Activated T-helper 2 cell treated with anti-CD3 and anti-CD28 coated beads, Interferon-gamma antibody, Interleukin-2, Interleukin-4, amounts not matched to agents 10 μg/mL and 5 μg/mL and 100 μg/mL, durations not matched to agents 14 hours and 24 hours and 36 hours (primary cell): Measurements from ENCODE around the gene ZCCHC12. TPM values are rescaled to one million over a fixed set of nuclear protein-coding genes. Genes with fewer than 3 reads are reported as not detected.

Source experiments
- DNase-seq: peaks from one replicate; pipeline ENCODE4 v3.0.0; 2021; ENCODE audit warnings: low spot score
- H3K27ac Mint-ChIP-seq: one replicate; pipeline ENCODE4 v1.8.0; 2021; ENCODE audit warnings: mixed read lengths
- H3K27me3 Mint-ChIP-seq: one replicate; pipeline ENCODE4 v1.8.0; 2021; ENCODE audit warnings: low read depth, mixed read lengths
- H3K36me3 Mint-ChIP-seq: one replicate; pipeline ENCODE4 v1.8.0; 2021; ENCODE audit warnings: low read depth, mixed read lengths
- H3K4me1 Mint-ChIP-seq: one replicate; pipeline ENCODE4 v1.8.0; 2021; ENCODE audit warnings: low read depth, mixed read lengths
- H3K4me3 Mint-ChIP-seq: one replicate; pipeline ENCODE4 v1.8.0; 2021; ENCODE audit warnings: low read depth, mild to moderate bottlenecking, moderate library complexity, mixed read lengths
- H3K9me3 Mint-ChIP-seq: one replicate; pipeline ENCODE4 v1.8.0; 2021; ENCODE audit warnings: mixed read lengths
- intact Hi-C: fragments of 100-400 bp; cut with micrococcal nuclease; formaldehyde crosslinking; loops from one replicate; pipeline ENCODE4 v1.15.1; 2023
- total RNA-seq: library from RNA; stranded (reverse); gene quantifications from 2 replicates; pipeline ENCODE4 v1.2.3, GENCODE V29; 2022

Gene ZCCHC12
- total RNA-seq, 1 donor from 2014 or later: not detected

DNA sequence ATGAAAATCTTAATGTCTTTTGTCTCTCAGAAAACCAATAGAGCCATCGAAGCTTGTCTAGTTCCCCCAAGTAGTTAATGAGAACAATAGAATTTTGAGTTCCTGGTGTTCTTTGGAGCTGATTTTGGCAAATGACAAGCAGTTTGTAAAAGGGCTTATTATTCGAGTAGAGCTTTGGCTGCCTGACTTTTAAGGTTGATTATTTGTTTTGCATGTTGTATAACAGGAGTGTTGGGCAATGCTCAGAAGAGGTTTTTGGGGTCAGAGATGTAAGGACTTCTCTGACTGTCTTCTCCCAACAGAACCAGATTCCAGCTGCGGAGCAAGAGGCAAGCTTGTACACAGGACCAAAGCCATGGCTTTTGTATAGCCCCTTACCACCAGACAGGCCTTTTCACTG, 30.0 kb downstream of the ZCCHC12 start:
- Mint-ChIP-seq H3K4me1 (no peaks in the 10 kb centered on the region), H3K4me3 (no peak overlapping the region), H3K36me3 (no peaks in the 10 kb centered on the region), H3K27ac (no peak overlapping the region), H3K9me3 (no peaks in the 10 kb centered on the region), H3K27me3 (peaks cover 7% of the 10 kb centered on the region)
- DNase-seq: no peak
- intact Hi-C loops: no loop called here

DNA sequence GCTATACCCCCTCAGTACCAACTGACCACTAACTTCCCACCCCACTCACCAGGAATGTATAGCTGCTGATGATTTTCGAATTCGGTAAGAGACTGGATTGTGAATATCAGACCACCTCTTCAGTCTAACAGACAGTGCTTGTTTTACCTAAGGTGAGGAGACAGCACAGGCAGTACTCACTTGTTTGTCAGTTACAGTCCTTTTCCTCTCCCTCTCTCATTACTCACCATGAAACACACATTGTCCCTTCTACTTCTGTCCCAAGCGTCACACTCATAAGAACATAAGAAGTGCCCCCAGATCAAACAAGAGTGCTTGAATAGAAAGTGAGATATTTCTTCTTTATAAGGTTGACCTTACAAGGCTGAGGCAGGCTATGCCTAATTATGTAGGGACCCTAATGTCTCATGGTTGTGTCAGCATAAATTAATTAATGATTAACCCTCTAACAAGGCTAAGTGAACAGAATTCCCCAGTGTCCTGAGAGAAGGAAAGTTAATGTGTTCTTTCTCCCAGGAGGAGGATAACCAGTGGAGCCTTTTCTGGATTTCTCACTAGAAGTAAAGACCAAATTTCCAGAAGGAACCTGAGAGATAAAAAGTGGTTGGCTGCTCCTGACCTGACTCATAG, 32.2 kb downstream of the ZCCHC12 start:
- DNase-seq: no peak
- no peaks in the 10 kb centered on the region for H3K4me1 Mint-ChIP-seq
- H3K36me3 Mint-ChIP-seq: no peaks in the 10 kb centered on the region
- intact Hi-C loops: no loop called here
- H3K9me3 Mint-ChIP-seq: no peaks in the 10 kb centered on the region
- no peak overlapping the region for H3K4me3 Mint-ChIP-seq
- peaks cover 2% of the 10 kb centered on the region for H3K27me3 Mint-ChIP-seq
- H3K27ac Mint-ChIP-seq: no peak overlapping the region

DNA sequence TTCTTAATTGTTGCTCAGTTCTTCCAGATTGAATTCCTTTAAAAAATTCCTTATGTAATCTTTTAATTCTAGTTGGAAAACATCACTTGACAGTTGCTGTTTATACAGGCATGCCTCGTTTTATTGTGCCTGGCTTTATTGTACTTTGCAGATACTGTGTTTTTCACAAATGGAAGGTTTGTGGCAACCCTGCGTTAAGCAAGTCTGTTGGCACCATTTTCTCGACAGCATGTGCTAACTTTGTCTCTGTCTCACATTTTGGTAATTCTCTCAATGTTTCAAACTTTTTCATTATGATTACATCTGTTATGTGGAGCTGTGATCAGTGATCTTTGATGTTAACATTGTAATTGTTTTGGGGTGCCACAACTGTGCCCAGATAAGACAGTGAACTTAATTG, 33.4 kb downstream of the ZCCHC12 start:
- Mint-ChIP-seq H3K36me3 (no peaks in the 10 kb centered on the region), H3K4me3 (no peak overlapping the region), H3K27me3 (peaks cover 2% of the 10 kb centered on the region), H3K27ac (no peak overlapping the region), H3K9me3 (no peaks in the 10 kb centered on the region), H3K4me1 (no peaks in the 10 kb centered on the region)
- DNase-seq: no peak
- intact Hi-C loops: no loop called here

DNA sequence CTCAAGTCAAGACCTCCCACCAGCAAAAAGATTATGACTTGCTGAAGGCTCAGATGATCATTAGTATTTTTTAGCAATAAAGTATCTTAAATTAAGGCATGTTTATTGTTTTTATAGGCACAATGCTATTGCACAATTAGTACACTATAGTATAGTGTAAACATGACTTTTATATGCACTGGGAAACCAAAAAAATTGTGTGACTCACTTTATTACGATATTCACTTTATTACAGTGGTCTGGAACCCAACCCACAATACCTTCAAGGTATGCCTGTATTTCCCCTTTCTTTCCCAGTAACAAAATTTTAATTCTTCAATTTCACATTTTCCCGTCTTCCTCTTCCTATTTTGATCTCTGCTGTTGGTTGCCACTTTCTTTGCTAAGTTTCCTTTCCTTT, 37.7 kb downstream of the ZCCHC12 start:
- Mint-ChIP-seq H3K36me3 (no peaks in the 10 kb centered on the region), H3K9me3 (no peaks in the 10 kb centered on the region), H3K4me3 (no peak overlapping the region), H3K27ac (no peak overlapping the region), H3K27me3 (no peaks in the 10 kb centered on the region), H3K4me1 (no peaks in the 10 kb centered on the region)
- intact Hi-C loops: no loop called here
- DNase-seq: no peak

DNA sequence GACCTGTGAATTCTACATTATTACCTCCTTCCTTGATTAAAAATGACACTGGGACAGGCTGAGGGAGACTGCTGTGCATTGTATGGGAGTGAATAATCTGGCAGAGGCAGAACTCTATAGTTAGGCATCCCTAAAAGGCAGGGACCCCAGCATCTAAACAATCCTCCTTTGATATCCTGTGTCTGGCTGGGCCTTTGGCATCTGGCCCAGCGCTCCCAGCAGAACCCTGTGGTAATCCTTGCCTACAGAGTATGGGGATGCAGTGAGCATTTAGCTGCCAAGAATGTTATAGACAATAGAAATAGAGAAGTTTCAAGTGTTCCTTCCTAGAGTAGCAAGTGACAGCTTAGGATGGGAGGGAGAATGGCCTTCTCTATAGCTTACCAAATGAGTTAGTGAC, 38.5 kb downstream of the ZCCHC12 start:
- intact Hi-C loops: no loop called here
- Mint-ChIP-seq H3K4me3 (no peak overlapping the region), H3K36me3 (no peaks in the 10 kb centered on the region), H3K9me3 (no peaks in the 10 kb centered on the region), H3K27ac (no peak overlapping the region), H3K4me1 (no peaks in the 10 kb centered on the region), H3K27me3 (no peaks in the 10 kb centered on the region)
- no peak for DNase-seq

DNA sequence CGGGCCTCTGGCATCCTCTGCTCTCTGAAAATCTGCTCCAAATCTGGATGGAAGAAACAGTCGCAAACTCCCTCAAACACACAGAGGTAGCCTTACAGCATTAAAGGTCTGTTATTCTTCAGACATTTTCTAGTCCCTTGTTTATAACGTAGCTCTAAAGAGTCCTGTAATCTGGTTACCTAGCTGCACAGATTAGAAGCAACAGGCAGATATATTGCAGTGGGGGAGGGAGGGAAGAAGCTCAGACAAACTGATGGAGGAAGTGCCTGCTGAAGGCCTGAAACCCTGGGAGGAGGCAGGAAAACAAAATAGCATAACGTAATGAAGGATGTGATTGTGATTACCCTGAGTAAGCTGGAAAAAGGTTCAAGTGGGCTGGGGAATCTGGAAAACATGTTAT, 39.4 kb downstream of the ZCCHC12 start:
- H3K36me3 Mint-ChIP-seq: no peaks in the 10 kb centered on the region
- intact Hi-C loops: no loop called here
- H3K9me3 Mint-ChIP-seq: no peaks in the 10 kb centered on the region
- no peak overlapping the region for H3K4me3 Mint-ChIP-seq
- H3K27me3 Mint-ChIP-seq: no peaks in the 10 kb centered on the region
- H3K4me1 Mint-ChIP-seq: no peaks in the 10 kb centered on the region
- DNase-seq: no peak
- no peak overlapping the region for H3K27ac Mint-ChIP-seq

DNA sequence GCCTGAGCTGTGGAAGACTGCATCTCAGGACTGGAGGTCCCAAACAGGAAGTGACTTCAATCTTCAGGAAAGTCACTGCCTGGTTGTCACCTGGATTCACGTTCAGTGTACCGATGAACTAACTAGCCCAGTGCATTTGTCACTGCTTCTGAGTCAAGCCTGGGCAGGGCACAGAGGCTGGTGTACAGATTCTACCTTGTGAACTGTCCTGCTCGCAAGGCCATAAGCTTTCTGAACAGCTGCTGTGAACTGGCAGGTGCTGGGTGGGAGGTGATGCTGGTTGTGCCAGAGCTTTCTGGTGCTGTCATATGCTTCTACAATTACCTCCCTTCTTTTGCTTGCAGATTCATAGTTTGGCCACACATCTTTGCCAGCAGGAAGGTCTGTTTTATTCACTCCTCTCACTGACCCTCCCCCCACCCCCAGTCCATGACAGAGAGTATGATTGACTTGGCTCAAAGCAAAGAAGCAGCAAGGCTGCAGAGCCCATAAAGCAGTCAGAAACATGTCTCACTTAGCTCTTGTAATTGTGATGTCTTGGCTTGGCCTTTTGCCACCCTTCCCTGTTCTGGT, 40.5 kb downstream of the ZCCHC12 start:
- no peaks in the 10 kb centered on the region for H3K27me3 Mint-ChIP-seq
- no peaks in the 10 kb centered on the region for H3K4me1 Mint-ChIP-seq
- no peak overlapping the region for H3K4me3 Mint-ChIP-seq
- no peak overlapping the region for H3K27ac Mint-ChIP-seq
- DNase-seq: no peak
- H3K36me3 Mint-ChIP-seq: no peaks in the 10 kb centered on the region
- H3K9me3 Mint-ChIP-seq: no peaks in the 10 kb centered on the region
- intact Hi-C loops: no loop called here

DNA sequence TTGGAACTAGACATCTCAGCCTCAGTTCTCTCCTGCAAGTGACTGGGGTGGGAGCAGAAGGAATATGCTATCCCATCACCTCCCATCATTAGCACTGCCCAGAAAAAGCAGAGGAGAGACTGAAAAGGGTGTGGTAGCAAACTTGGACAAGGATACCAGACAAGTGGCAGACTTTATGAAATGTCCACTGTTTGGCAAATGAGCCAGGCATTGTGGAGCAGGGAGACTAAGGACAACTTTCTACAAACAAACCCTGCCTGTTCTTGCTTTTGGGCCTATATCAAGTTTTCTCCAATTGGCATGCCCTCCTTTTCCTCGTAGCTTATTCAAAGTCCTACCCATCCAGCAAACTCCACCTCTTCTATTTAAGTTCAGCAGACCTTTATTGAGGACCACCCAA, 41.6 kb downstream of the ZCCHC12 start:
- Mint-ChIP-seq H3K9me3 (no peaks in the 10 kb centered on the region), H3K27me3 (no peaks in the 10 kb centered on the region), H3K4me1 (no peaks in the 10 kb centered on the region), H3K36me3 (no peaks in the 10 kb centered on the region), H3K27ac (no peak overlapping the region), H3K4me3 (no peak overlapping the region)
- DNase-seq: no peak
- intact Hi-C loops: no loop called here

DNA sequence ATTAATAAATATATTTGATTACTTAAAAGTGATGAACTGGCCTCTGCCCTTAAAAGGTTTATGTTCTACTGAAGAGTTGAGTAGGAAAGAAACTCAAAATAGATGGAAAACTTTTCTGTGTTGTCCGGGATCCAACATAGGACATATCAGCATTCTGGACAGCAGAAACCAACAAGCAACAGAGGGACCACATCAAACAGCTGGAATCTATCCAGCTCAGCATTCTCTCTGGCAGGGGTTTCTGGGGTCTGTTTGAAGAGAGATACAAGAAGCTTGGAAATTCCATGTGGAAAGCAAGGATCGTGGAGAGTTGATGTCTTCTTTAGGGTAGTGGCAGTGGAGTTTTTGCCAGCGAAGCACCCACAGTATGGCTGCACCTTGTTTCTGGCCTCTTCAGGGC, 43.6 kb downstream of the ZCCHC12 start:
- H3K4me3 Mint-ChIP-seq: no peak overlapping the region
- no peak overlapping the region for H3K27ac Mint-ChIP-seq
- no peaks in the 10 kb centered on the region for H3K4me1 Mint-ChIP-seq
- intact Hi-C loops: no loop called here
- no peak for DNase-seq
- H3K27me3 Mint-ChIP-seq: no peaks in the 10 kb centered on the region
- H3K9me3 Mint-ChIP-seq: no peaks in the 10 kb centered on the region
- H3K36me3 Mint-ChIP-seq: no peaks in the 10 kb centered on the region

DNA sequence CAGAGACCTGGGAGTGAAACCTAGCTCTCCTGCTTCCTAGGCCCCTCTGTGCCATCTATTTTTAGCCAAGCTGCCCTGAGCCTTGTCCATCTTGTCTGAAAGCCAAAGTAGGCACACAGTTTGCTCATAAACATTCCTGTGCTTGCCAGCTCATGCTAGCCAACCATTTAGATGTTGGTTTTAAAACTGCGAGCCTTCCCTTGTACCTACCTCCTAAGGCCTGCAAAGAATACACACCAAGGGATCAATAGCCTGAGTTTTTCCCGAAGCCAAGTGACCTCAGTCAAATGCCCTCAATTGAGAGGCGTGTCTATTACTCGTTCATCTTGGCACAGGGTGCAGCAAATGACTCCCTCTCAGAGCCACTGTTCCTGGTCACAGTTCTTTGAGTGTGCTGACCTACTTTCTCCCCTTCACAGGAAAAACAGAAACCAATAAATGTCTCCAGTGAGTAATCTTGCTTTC, 48.5 kb downstream of the ZCCHC12 start:
- no peak overlapping the region for H3K4me3 Mint-ChIP-seq
- H3K27ac Mint-ChIP-seq: no peak overlapping the region
- DNase-seq: no peak
- intact Hi-C loops: no loop called here
- no peaks in the 10 kb centered on the region for H3K27me3 Mint-ChIP-seq
- no peaks in the 10 kb centered on the region for H3K36me3 Mint-ChIP-seq
- no peaks in the 10 kb centered on the region for H3K9me3 Mint-ChIP-seq
- H3K4me1 Mint-ChIP-seq: no peaks in the 10 kb centered on the region

Other genes starting within 250 kb of the ZCCHC12 start
- gene IL13RA1, start 96.2 kb upstream of the ZCCHC12 start, total RNA-seq: 0.16 and 0.46 TPM in 2 replicates
- gene LONRF3, start 150.8 kb downstream of the ZCCHC12 start, total RNA-seq: 0.46 and 0.62 TPM in 2 replicates
- gene CT47C1, start 249.2 kb downstream of the ZCCHC12 start, total RNA-seq: not detected in 2 replicates